K562 (cell line): ENCODE results near the gene APBA2. TPM values are rescaled to one million over a fixed set of nuclear protein-coding genes. Genes with fewer than 3 reads are reported as not detected.

Experiments used
- BRCA1 ChIP-seq, 2 experiments: fragments of 450-650 bp in 1 of 2; sonication (generic) in 1 of 2; formaldehyde crosslinking in 1 of 2; IDR thresholded peaks; 2 replicates each; pipeline versions ENCODE4 v1.5.0 to v1.6.1; 2017 to 2020; ENCODE audit warnings: mild to moderate bottlenecking in 1 of 2, missing genetic modification reagents in 1 of 2
- CC2D1A ChIP-seq: fragments of 450-650 bp; IDR thresholded peaks from 2 replicates; pipeline ENCODE4 v1.6.1; 2017; ENCODE audit warnings: mild to moderate bottlenecking
- GTF2B ChIP-seq: IDR thresholded peaks from 2 replicates; pipeline ENCODE4 v1.6.1; 2011; ENCODE audit not compliant: insufficient read length; ENCODE audit errors: extremely low read depth
- MAX ChIP-seq: sonication (generic); formaldehyde crosslinking; IDR thresholded peaks from 2 replicates; pipeline ENCODE4 v1.9.0; 2022; ENCODE audit warnings: mild to moderate bottlenecking, missing genetic modification reagents
- REST ChIP-seq, 2 experiments: fragments of 450-650 bp; formaldehyde crosslinking in 1 of 2; IDR thresholded peaks; 2 replicates each; pipeline versions ENCODE4 v1.4.0 to v1.6.1; 2014 to 2020; ENCODE audit warnings: mild to moderate bottlenecking in 2 of 2, borderline replicate concordance in 1 of 2, low read depth in 1 of 2
- SPI1 ChIP-seq: IDR thresholded peaks from 2 replicates; pipeline ENCODE4 v1.6.1; 2011; ENCODE audit warnings: low read depth, low read length, control low read depth, borderline replicate concordance
- YY1 ChIP-seq, 3 experiments: IDR thresholded peaks; 2 replicates each; pipeline ENCODE4 v1.6.1; 2011; ENCODE audit warnings: low read length in 2 of 3, mild to moderate bottlenecking in 2 of 3, moderate library complexity in 2 of 3, borderline replicate concordance in 1 of 3, control low read depth in 1 of 3, low read depth in 1 of 3; ENCODE audit not compliant: insufficient read depth in 3 of 3, insufficient replicate concordance in 2 of 3, control insufficient read depth in 1 of 3, insufficient read length in 1 of 3; ENCODE audit errors: extremely low read depth in 1 of 3
- ZFP36 ChIP-seq: fragments of 150-350 bp; IDR thresholded peaks from 2 replicates; pipeline ENCODE4 v1.6.1; 2018; ENCODE audit warnings: low read length, low read depth; ENCODE audit not compliant: partially characterized antibody
- ZFX ChIP-seq: sonication (generic); formaldehyde crosslinking; IDR thresholded peaks from 2 replicates; pipeline ENCODE4 v1.8.0; 2022; ENCODE audit warnings: mild to moderate bottlenecking, missing genetic modification reagents, moderate library complexity
- polyA plus RNA-seq, 8 experiments: library from polyadenylated mRNA; depleted of rRNA in 4 of 8; stranded (reverse) in 5 of 8; unstranded in 3 of 8; fragments of >200 nt; fragmentation: Nextera tagmentation in 2 of 8; fragmentation: Illumina TruSeq in 1 of 8; extraction: Ambion mirVana in 2 of 8; extraction: Trizol in 1 of 8; gene quantifications; 2 replicates each; pipeline versions ENCODE4 v1.2.1 to v1.2.3, GENCODE V29; 2011 to 2014; ENCODE audit warnings: inconsistent platforms in 1 of 8, missing spikeins in 1 of 8
- total RNA-seq, 7 experiments: library from RNA; depleted of rRNA in 6 of 7; stranded (reverse); fragments of >200 nt in 6 of 7; fragmentation: Illumina TruSeq in 2 of 7; extraction: Trizol in 2 of 7; gene quantifications; 2 replicates each; pipeline versions ENCODE4 v1.2.1 to v1.2.3, GENCODE V29; 2011 to 2021; ENCODE audit warnings: low replicate concordance in 1 of 7
- TF ChIP-seq, protein P1 (sequence below), 3 experiments: IDR thresholded peaks in 2 of 3; conservative IDR thresholded peaks in 1 of 3; 2 replicates each; pipeline ENCODE4 v1.5.1; 2011 to 2012; ENCODE audit warnings: low read length in 3 of 3, mild to moderate bottlenecking in 3 of 3, control low read depth in 2 of 3, improper control_type of control experiment in 1 of 3, inconsistent platforms in 1 of 3, low read depth in 1 of 3, mixed read lengths in 1 of 3, moderate library complexity in 1 of 3; ENCODE audit not compliant: insufficient read depth in 2 of 3
- TF ChIP-seq, protein P2 (sequence below): fragments of 250-450 bp; sonication (Bioruptor Pico); IDR thresholded peaks from 2 replicates; pipeline ENCODE4 v1.5.0; 2020; ENCODE audit warnings: mild to moderate bottlenecking

APBA2 gene
- total and polyA plus RNA-seq, 9 of the 15 experiments (the other 6 are each of a cell fraction or from before 2014, with no cell fraction given), result 0.24 to 40.9 (median 25.2) TPM

- TF ChIP-seq SPI1 (no peak), MAX (no peak), BRCA1 (IDR thresholded peaks at IDR 0.05) (no peak), BRCA1 (CRISPR knock-in tag; IDR thresholded peaks at IDR 0.05) (no peak), ZFX (CRISPR knock-in tag) (no peak), CC2D1A (no peak), ZFP36 (no peak), GTF2B (no peak), REST (IDR thresholded peaks at IDR 0.05; ENCODE audit: borderline replicate concordance) (peak; percentile 47), REST (CRISPR knock-in tag; IDR thresholded peaks at IDR 0.05; ENCODE audit: low read depth) (no peak), YY1 (IDR thresholded peaks at IDR 0.05; ENCODE audit: borderline replicate concordance in 1 of 3, control insufficient read depth in 1 of 3, extremely low read depth in 1 of 3, insufficient read depth in 3 of 3, insufficient read length in 1 of 3, insufficient replicate concordance in 2 of 3, low read depth in 1 of 3, low read length in 2 of 3) (no peak)
- TF ChIP-seq, protein P1, sequence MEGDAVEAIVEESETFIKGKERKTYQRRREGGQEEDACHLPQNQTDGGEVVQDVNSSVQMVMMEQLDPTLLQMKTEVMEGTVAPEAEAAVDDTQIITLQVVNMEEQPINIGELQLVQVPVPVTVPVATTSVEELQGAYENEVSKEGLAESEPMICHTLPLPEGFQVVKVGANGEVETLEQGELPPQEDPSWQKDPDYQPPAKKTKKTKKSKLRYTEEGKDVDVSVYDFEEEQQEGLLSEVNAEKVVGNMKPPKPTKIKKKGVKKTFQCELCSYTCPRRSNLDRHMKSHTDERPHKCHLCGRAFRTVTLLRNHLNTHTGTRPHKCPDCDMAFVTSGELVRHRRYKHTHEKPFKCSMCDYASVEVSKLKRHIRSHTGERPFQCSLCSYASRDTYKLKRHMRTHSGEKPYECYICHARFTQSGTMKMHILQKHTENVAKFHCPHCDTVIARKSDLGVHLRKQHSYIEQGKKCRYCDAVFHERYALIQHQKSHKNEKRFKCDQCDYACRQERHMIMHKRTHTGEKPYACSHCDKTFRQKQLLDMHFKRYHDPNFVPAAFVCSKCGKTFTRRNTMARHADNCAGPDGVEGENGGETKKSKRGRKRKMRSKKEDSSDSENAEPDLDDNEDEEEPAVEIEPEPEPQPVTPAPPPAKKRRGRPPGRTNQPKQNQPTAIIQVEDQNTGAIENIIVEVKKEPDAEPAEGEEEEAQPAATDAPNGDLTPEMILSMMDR (IDR thresholded peaks at IDR 0.05 in 2 of 3, conservative IDR thresholded peaks at IDR 0.05 in 1 of 3; ENCODE audit: insufficient read depth in 2 of 3, low read depth in 1 of 3, low read length in 3 of 3), result peak; percentile 85 to 91 (median 90)
- TF ChIP-seq, protein P2, sequence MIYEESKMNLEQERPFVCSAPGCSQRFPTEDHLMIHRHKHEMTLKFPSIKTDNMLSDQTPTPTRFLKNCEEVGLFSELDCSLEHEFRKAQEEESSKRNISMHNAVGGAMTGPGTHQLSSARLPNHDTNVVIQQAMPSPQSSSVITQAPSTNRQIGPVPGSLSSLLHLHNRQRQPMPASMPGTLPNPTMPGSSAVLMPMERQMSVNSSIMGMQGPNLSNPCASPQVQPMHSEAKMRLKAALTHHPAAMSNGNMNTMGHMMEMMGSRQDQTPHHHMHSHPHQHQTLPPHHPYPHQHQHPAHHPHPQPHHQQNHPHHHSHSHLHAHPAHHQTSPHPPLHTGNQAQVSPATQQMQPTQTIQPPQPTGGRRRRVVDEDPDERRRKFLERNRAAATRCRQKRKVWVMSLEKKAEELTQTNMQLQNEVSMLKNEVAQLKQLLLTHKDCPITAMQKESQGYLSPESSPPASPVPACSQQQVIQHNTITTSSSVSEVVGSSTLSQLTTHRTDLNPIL (CRISPR knock-in tag), result no peak
Observed at GRCh38 chr15:29139540-29140459, 254.0 kb downstream of the APBA2 start (continued).
